Psoas muscle (tissue), 8 donors: ENCODE measurements around the gene FBXO46. TPM values are rescaled to one million over a fixed set of nuclear protein-coding genes. Genes with fewer than 3 reads are reported as not detected.
A peak's percentile ranks its signal among the peaks of the same experiment; 100 is the strongest.

ENCODE experiments used
- ATAC-seq, 4 donors: fragments of 200-7000 bp; cut with Tn5 transposase; one replicate each; pipeline ENCODE4 v1.9.1; 2020; ENCODE audit warnings: moderate library complexity in 3 of 4, mild to moderate bottlenecking in 2 of 4
- DNase-seq, 2 donors: peaks; one replicate each; pipeline ENCODE4 v3.0.0-alpha.2; 2020
- H3K27ac ChIP-seq: fragments of 200-600 bp; one replicate; pipeline ENCODE4 v1.8.0; 2022
- H3K27me3 ChIP-seq, 3 donors: fragments of 200-600 bp in 1 of 3; one replicate each; pipeline versions ENCODE4 v1.6.1 to v1.8.0; 2013 to 2022; ENCODE audit warnings: low read length in 2 of 3, mild to moderate bottlenecking in 2 of 3, moderate library complexity in 1 of 3; ENCODE audit not compliant: insufficient read depth in 3 of 3
- H3K36me3 ChIP-seq, 2 donors: fragments of 200-600 bp in 1 of 2; one replicate each; pipeline versions ENCODE4 v1.6.1 to v1.8.0; 2013 to 2022; ENCODE audit warnings: low read depth in 1 of 2, mild to moderate bottlenecking in 1 of 2, moderate library complexity in 1 of 2; ENCODE audit not compliant: insufficient read depth in 1 of 2
- H3K4me1 ChIP-seq: fragments of 200-600 bp; one replicate; pipeline ENCODE4 v1.8.0; 2022
- H3K4me3 ChIP-seq: fragments of 200-600 bp; one replicate; pipeline ENCODE4 v1.8.0; 2022; ENCODE audit warnings: mild to moderate bottlenecking
- H3K9me3 ChIP-seq: fragments of 200-600 bp; one replicate; pipeline ENCODE4 v1.8.0; 2022
- CTCF ChIP-seq: fragments of 200-600 bp; IDR thresholded peaks from one replicate; pipeline ENCODE4 v1.8.0; 2022; ENCODE audit warnings: antibody characterized with exemption
- WGBS, 3 donors: extraction: QIAGEN DNeasy Blood & Tissue Kit; methylation state at CpG; one replicate each; pipeline versions ENCODE4 v1.1.6 to v1.1.7; 2013; 5-methylcytosine and 5-hydroxymethylcytosine counted together
- intact Hi-C, 2 donors: fragments of 100-400 bp; cut with DNase I; formaldehyde crosslinking; loops; one replicate each; pipeline versions ENCODE4 v1.11.0 to v1.14.2; 2022
- polyA plus RNA-seq, 3 donors: library from polyadenylated mRNA; stranded (reverse); fragments of 200-250 nt; gene quantifications; one replicate each; pipeline ENCODE4 v1.2.3, GENCODE V29; 2013
- total RNA-seq, 4 donors: library from RNA; stranded (reverse); fragmentation: NEBNext Ultra II Directional in 2 of 4; extraction: Animal tissue kit (Norgen Biotek cat#: 25700) in 2 of 4; gene quantifications; one replicate each; pipeline versions ENCODE4 v1.2.1 to v1.2.4, GENCODE V29; 2021 to 2023
- donor health status: healthy with polysubstance abuse.
- donor health status: DM: no; HTN: no; CAD: no; lungs with moderate emphysema.
- donor health status: Bipolar disorder and iron deficiency.
- donor health status: healthy.
- donor health status: DM: yes; HTN: yes; CAD: no.
- donor health status: DM: no; HTN: no; CAD: no.
- donor health status: DM: no; HTN: no; CAD: no.
- donor health status: DM: yes; HTN: yes; CAD: no.

Gene FBXO46
- total and polyA plus RNA-seq, 7 donors: 4.6 to 13.0 (median 9.5) TPM

GRCh38 chr19:45767410-45767880 lies 36.7 kb upstream of the FBXO46 start:
- no peak for TF ChIP-seq CTCF
- ATAC-seq: peak; percentile 2 to 20 (median 8)
- WGBS, 3 donors: 0 to 5% (median 4%) methylated on average over 25 to 31 of the region's 31 CpGs
- Histone ChIP-seq H3K9me3 (no peaks in the 10 kb centered on the region), H3K4me1 (peaks cover 34% of the 10 kb centered on the region), H3K27me3 (no peaks in the 10 kb centered on the region), H3K36me3 (peaks cover 0 to 19% of the 10 kb centered on the region in 2 donors), H3K4me3 (peak overlapping the region; percentile 87), H3K27ac (peak overlapping the region; percentile 95)
- DNase-seq: peak; percentile 83 to 87
- intact Hi-C loops: loop anchor here in 1 of 2 donors (2.0 to 5.0 kb wide), 2 partner anchors 35 to 47 kb away; partner anchors contain the start of genes FBXO46 and MEIOSIN

- no peak for DNase-seq
- ATAC-seq: no peak
- Histone ChIP-seq H3K4me3 (peak overlapping the region; percentile 87), H3K9me3 (no peaks in the 10 kb centered on the region), H3K27me3 (no peaks in the 10 kb centered on the region), H3K4me1 (peaks cover 34% of the 10 kb centered on the region), H3K36me3 (peaks cover 0 to 14% of the 10 kb centered on the region in 2 donors), H3K27ac (peak overlapping the region; percentile 95)
- WGBS, 3 donors: 15 to 19% (median 16%) methylated on average over 18 to 24 of the region's 24 CpGs
- intact Hi-C loops: loop anchor here in 1 of 2 donors (2.0 to 5.0 kb wide), 2 partner anchors 35 to 46 kb away; partner anchors contain the start of genes FBXO46 and MEIOSIN
- no peak for TF ChIP-seq CTCF
Measured at GRCh38 chr19:45766869-45767346, 36.2 kb upstream of the FBXO46 start.

- H3K9me3 ChIP-seq: no peaks in the 10 kb centered on the region
- peaks cover 0 to 8% of the 10 kb centered on the region in 2 donors for H3K36me3 ChIP-seq
- no peaks in the 10 kb centered on the region for H3K27me3 ChIP-seq
- ATAC-seq: no peak
- intact Hi-C loops: loop anchor here in 1 of 2 donors (2.0 to 5.0 kb wide), 2 partner anchors 34 to 46 kb away; partner anchors contain the start of genes FBXO46 and MEIOSIN
- 56 to 57% (median 56%) methylated on average over 10 to 17 of the region's 17 CpGs for WGBS, 3 donors
- peak overlapping the region; percentile 95 for H3K27ac ChIP-seq
- TF ChIP-seq CTCF: no peak
- H3K4me1 ChIP-seq: peaks cover 34% of the 10 kb centered on the region
- H3K4me3 ChIP-seq: peak overlapping the region; percentile 87
- no peak for DNase-seq
Measured at GRCh38 chr19:45766296-45766868, 35.7 kb upstream of the FBXO46 start.

GRCh38 chr19:45765702-45766295 lies 35.1 kb upstream of the FBXO46 start:
- Histone ChIP-seq H3K4me1 (peaks cover 34% of the 10 kb centered on the region), H3K27ac (peak overlapping the region; percentile 95), H3K36me3 (peaks cover 0 to 6% of the 10 kb centered on the region in 2 donors), H3K9me3 (no peaks in the 10 kb centered on the region), H3K4me3 (peak overlapping the region; percentile 87), H3K27me3 (no peaks in the 10 kb centered on the region)
- ATAC-seq: no peak
- intact Hi-C loops: loop anchor here in 1 of 2 donors (2.0 to 5.0 kb wide), 2 partner anchors 33 to 45 kb away; partner anchors contain the start of genes FBXO46 and MEIOSIN
- DNase-seq: no peak
- WGBS, 3 donors: 77 to 81% (median 78%) methylated on average over 22 to 23 of the region's 23 CpGs
- TF ChIP-seq CTCF: no peak
